Transverse colon (tissue), 4 donors: Measurements from ENCODE around the gene LUZP2.

Experiments
- EP300 ChIP-seq: sonication (generic); formaldehyde crosslinking; IDR thresholded peaks from one replicate; pipeline ENCODE4 v1.6.1; 2017; ENCODE audit warnings: antibody characterized with exemption, low read depth
- POLR2A ChIP-seq: fragments of 450-650 bp; IDR thresholded peaks from one replicate; pipeline ENCODE4 v1.6.1; 2016; ENCODE audit warnings: antibody characterized with exemption, mild to moderate bottlenecking, moderate library complexity
- POLR2AphosphoS5 ChIP-seq, 3 donors: sonication (generic); formaldehyde crosslinking; IDR thresholded peaks; one replicate each; pipeline ENCODE4 v1.6.1; 2016; ENCODE audit warnings: antibody characterized with exemption in 3 of 3
- TF ChIP-seq, protein P1 (sequence below), 5 experiments: fragments of 200-600 bp in 3 of 5; fragments of 450-650 bp in 2 of 5; sonication (generic) in 3 of 5; IDR thresholded peaks; 1 replicate in 2 of 5; 2 replicates in 3 of 5; pipeline ENCODE4 v1.5.1; 2016 to 2017; ENCODE audit warnings: antibody characterized with exemption in 5 of 5, inconsistent platforms in 3 of 5, mild to moderate bottlenecking in 2 of 5, moderate library complexity in 1 of 5

DNA sequence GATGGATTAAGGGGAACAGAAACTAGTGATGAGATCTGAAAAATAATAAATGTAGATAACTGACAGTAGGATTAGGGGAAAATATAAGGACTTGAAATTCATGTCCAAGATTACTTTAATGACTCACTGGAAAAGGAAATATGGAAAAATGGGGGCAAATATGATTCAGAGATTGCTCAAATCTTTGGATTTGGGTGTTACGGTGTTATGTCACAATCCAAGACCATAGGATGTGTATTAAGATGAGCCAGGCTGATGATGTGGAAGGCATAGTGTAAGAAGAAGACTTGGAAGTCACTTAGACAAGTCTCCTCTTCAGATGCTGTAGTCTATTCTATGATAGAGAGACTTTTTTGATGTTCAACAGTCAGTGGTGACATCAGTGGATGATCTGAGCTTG is 323.7 kb downstream of the LUZP2 start:
- TF ChIP-seq POLR2A, result no peak
- TF ChIP-seq, protein P1, sequence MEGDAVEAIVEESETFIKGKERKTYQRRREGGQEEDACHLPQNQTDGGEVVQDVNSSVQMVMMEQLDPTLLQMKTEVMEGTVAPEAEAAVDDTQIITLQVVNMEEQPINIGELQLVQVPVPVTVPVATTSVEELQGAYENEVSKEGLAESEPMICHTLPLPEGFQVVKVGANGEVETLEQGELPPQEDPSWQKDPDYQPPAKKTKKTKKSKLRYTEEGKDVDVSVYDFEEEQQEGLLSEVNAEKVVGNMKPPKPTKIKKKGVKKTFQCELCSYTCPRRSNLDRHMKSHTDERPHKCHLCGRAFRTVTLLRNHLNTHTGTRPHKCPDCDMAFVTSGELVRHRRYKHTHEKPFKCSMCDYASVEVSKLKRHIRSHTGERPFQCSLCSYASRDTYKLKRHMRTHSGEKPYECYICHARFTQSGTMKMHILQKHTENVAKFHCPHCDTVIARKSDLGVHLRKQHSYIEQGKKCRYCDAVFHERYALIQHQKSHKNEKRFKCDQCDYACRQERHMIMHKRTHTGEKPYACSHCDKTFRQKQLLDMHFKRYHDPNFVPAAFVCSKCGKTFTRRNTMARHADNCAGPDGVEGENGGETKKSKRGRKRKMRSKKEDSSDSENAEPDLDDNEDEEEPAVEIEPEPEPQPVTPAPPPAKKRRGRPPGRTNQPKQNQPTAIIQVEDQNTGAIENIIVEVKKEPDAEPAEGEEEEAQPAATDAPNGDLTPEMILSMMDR (IDR thresholded peaks at IDR 0.05), result no peak
- TF ChIP-seq POLR2AphosphoS5 (IDR thresholded peaks at IDR 0.05), result no peak
- TF ChIP-seq EP300, result no peak
